WERI-Rb-1 (cell line): ENCODE results near the gene UMPS.

Source experiments
- DNase-seq: peaks from one replicate; pipeline ENCODE4 v3.0.0-alpha.2; 2020
- H3K27ac ChIP-seq: fragments of 250-450 bp; sonication (Bioruptor Pico); 2 replicates; pipeline ENCODE4 v1.5.1; 2020; ENCODE audit warnings: mild to moderate bottlenecking, moderate library complexity
- H3K27me3 ChIP-seq: fragments of 250-450 bp; sonication (Bioruptor Pico); 2 replicates; pipeline ENCODE4 v1.5.1; 2021; ENCODE audit warnings: mild to moderate bottlenecking, low read depth, moderate library complexity; ENCODE audit not compliant: insufficient read depth, severe bottlenecking
- H3K36me3 ChIP-seq: fragments of 250-450 bp; sonication (Bioruptor Pico); 2 replicates; pipeline ENCODE4 v1.5.1; 2020; ENCODE audit warnings: mild to moderate bottlenecking, moderate library complexity
- H3K4me3 ChIP-seq: 2 replicates; pipeline ENCODE4 v1.5.1; 2011; ENCODE audit warnings: low read depth, mild to moderate bottlenecking, control low read depth, low read length
- H3K9me3 ChIP-seq: fragments of 250-450 bp; sonication (Bioruptor Pico); 2 replicates; pipeline ENCODE4 v1.5.1; 2021; ENCODE audit warnings: mild to moderate bottlenecking, moderate library complexity; ENCODE audit not compliant: severe bottlenecking
- CTCF ChIP-seq: IDR thresholded peaks from 2 replicates; pipeline ENCODE4 v1.5.1; 2011; ENCODE audit warnings: low read depth, mild to moderate bottlenecking, control low read depth, inconsistent platforms, low read length

Gene UMPS

GRCh38 chr3:124766113-124767095 is 36.2 kb downstream of the UMPS start:
- no peak for TF ChIP-seq CTCF
- DNase-seq, result no peak
- Histone ChIP-seq H3K36me3 (no peaks in the 10 kb centered on the region), H3K4me3 (no peak overlapping the region), H3K27ac (no peak overlapping the region), H3K27me3 (no peaks in the 10 kb centered on the region), H3K9me3 (no peaks in the 10 kb centered on the region)

GRCh38 chr3:124767264-124767663 is 37.0 kb downstream of the UMPS start:
- no peaks in the 10 kb centered on the region for H3K27me3 ChIP-seq
- H3K9me3 ChIP-seq, result no peaks in the 10 kb centered on the region
- TF ChIP-seq CTCF, result no peak
- H3K4me3 ChIP-seq, result no peak overlapping the region
- no peak overlapping the region for H3K27ac ChIP-seq
- no peak for DNase-seq
- H3K36me3 ChIP-seq, result no peaks in the 10 kb centered on the region

GRCh38 chr3:124767691-124768090 is 37.4 kb downstream of the UMPS start:
- no peak overlapping the region for H3K27ac ChIP-seq
- DNase-seq, result no peak
- H3K9me3 ChIP-seq, result no peaks in the 10 kb centered on the region
- no peak overlapping the region for H3K4me3 ChIP-seq
- no peaks in the 10 kb centered on the region for H3K36me3 ChIP-seq
- H3K27me3 ChIP-seq, result no peaks in the 10 kb centered on the region
- TF ChIP-seq CTCF, result no peak

- Histone ChIP-seq H3K4me3 (no peak overlapping the region), H3K36me3 (no peaks in the 10 kb centered on the region), H3K27me3 (no peaks in the 10 kb centered on the region), H3K9me3 (no peaks in the 10 kb centered on the region), H3K27ac (no peak overlapping the region)
- TF ChIP-seq CTCF, result no peak
- DNase-seq, result no peak
Observed at GRCh38 chr3:124768812-124769211, 38.6 kb downstream of the UMPS start.

- Histone ChIP-seq H3K27me3 (no peaks in the 10 kb centered on the region), H3K36me3 (no peaks in the 10 kb centered on the region), H3K4me3 (no peak overlapping the region), H3K27ac (no peak overlapping the region), H3K9me3 (no peaks in the 10 kb centered on the region)
- no peak for TF ChIP-seq CTCF
- no peak for DNase-seq
Observed at GRCh38 chr3:124769462-124769861, 39.2 kb downstream of the UMPS start.
